BE2C (cell line): ENCODE measurements around the gene C6.
"Not testable (repeated sequence)": the region's sequence is repeated elsewhere in the genome, so short reads cannot be mapped to it uniquely, and the experiment has no call there.

Experiments
- DNase-seq: peaks from one replicate; pipeline ENCODE4 v3.0.0-alpha.2; 2020
- H3K27me3 ChIP-seq: fragments of 250-450 bp; sonication (Bioruptor Pico); 2 replicates; pipeline ENCODE4 v1.5.1; 2020; ENCODE audit warnings: mild to moderate bottlenecking
- H3K36me3 ChIP-seq: fragments of 250-450 bp; sonication (Bioruptor Pico); 2 replicates; pipeline ENCODE4 v1.5.1; 2020; ENCODE audit warnings: mild to moderate bottlenecking
- H3K4me1 ChIP-seq: fragments of 250-450 bp; sonication (Bioruptor Pico); 2 replicates; pipeline ENCODE4 v1.5.1; 2020
- H3K4me3 ChIP-seq: 2 replicates; pipeline ENCODE4 v1.5.1; 2011; ENCODE audit warnings: low read depth, low read length
- H3K9me3 ChIP-seq: fragments of 250-450 bp; sonication (Bioruptor Pico); 2 replicates; pipeline ENCODE4 v1.5.1; 2020
- CTCF ChIP-seq: IDR thresholded peaks from 2 replicates; pipeline ENCODE4 v1.5.1; 2012; ENCODE audit warnings: mild to moderate bottlenecking, low read depth, low read length

C6 gene

GRCh38 chr5:41223962-41224361 is 10.6 kb upstream of the C6 start:
- TF ChIP-seq CTCF = no peak
- DNase-seq = no peak
- H3K4me1 ChIP-seq = no peaks in the 10 kb centered on the region
- no peaks in the 10 kb centered on the region for H3K27me3 ChIP-seq
- H3K36me3 ChIP-seq = no peaks in the 10 kb centered on the region
- no peaks in the 10 kb centered on the region for H3K9me3 ChIP-seq
- H3K4me3 ChIP-seq = no peak overlapping the region

GRCh38 chr5:41219658-41220269 is 6.4 kb upstream of the C6 start:
- TF ChIP-seq CTCF = no peak
- Histone ChIP-seq H3K4me3 (no peak overlapping the region), H3K4me1 (no peaks in the 10 kb centered on the region), H3K36me3 (no peaks in the 10 kb centered on the region), H3K9me3 (no peaks in the 10 kb centered on the region), H3K27me3 (no peaks in the 10 kb centered on the region)
- DNase-seq = no peak

- no peaks in the 10 kb centered on the region for H3K36me3 ChIP-seq
Observed at GRCh38 chr5:41218929-41219657, 5.8 kb upstream of the C6 start.

GRCh38 chr5:41214182-41214581 is 850 bp upstream of the C6 start:
- no peaks in the 10 kb centered on the region for H3K9me3 ChIP-seq
- no peak for DNase-seq
- H3K4me3 ChIP-seq = no peak overlapping the region
- no peaks in the 10 kb centered on the region for H3K27me3 ChIP-seq
- H3K36me3 ChIP-seq = no peaks in the 10 kb centered on the region
- no peaks in the 10 kb centered on the region for H3K4me1 ChIP-seq
- TF ChIP-seq CTCF = no peak

More at GRCh38 chr5:41218929-41219657, 5.8 kb upstream of the C6 start:
- no peak overlapping the region for H3K4me3 ChIP-seq
- no peaks in the 10 kb centered on the region for H3K9me3 ChIP-seq
- H3K27me3 ChIP-seq = no peaks in the 10 kb centered on the region
- no peak for TF ChIP-seq CTCF
- no peak for DNase-seq
- no peaks in the 10 kb centered on the region for H3K4me1 ChIP-seq

GRCh38 chr5:41212935-41213334 is 397 bp downstream of the C6 start:
- no peak for TF ChIP-seq CTCF
- H3K4me1 ChIP-seq = no peaks in the 10 kb centered on the region
- no peak for DNase-seq
- H3K27me3 ChIP-seq = no peaks in the 10 kb centered on the region
- no peaks in the 10 kb centered on the region for H3K9me3 ChIP-seq
- H3K36me3 ChIP-seq = no peaks in the 10 kb centered on the region
- no peak overlapping the region for H3K4me3 ChIP-seq

GRCh38 chr5:41211417-41211816 is 1.9 kb downstream of the C6 start:
- H3K9me3 ChIP-seq = no peaks in the 10 kb centered on the region

GRCh38 chr5:41205475-41205874 is 7.9 kb downstream of the C6 start:
- H3K4me1 ChIP-seq, H3K27me3 ChIP-seq, H3K36me3 ChIP-seq, DNase-seq, H3K9me3 ChIP-seq, H3K4me3 ChIP-seq: not testable (repeated sequence)

More at GRCh38 chr5:41211417-41211816, 1.9 kb downstream of the C6 start:
- Histone ChIP-seq H3K36me3 (no peaks in the 10 kb centered on the region), H3K4me1 (no peaks in the 10 kb centered on the region), H3K27me3 (no peaks in the 10 kb centered on the region), H3K4me3 (no peak overlapping the region)
- TF ChIP-seq CTCF = no peak
- DNase-seq = no peak
